Muscle layer of duodenum (tissue), 2 donors: ENCODE results near the gene ITPKB.
"Not testable (repeated sequence)": the region's sequence is repeated elsewhere in the genome, so short reads cannot be mapped to it uniquely, and the experiment has no call there.

Experiments
- H3K27ac ChIP-seq: one replicate; pipeline ENCODE4 v1.7.0; 2013; ENCODE audit warnings: mild to moderate bottlenecking, low read length
- H3K27me3 ChIP-seq: one replicate; pipeline ENCODE4 v1.7.0; 2013; ENCODE audit warnings: low read depth, mild to moderate bottlenecking, control low read depth, low read length
- H3K36me3 ChIP-seq, 2 donors: one replicate each; pipeline ENCODE4 v1.7.0; 2013; ENCODE audit warnings: low read length in 2 of 2, control low read depth in 1 of 2, mild to moderate bottlenecking in 1 of 2; ENCODE audit not compliant: insufficient read depth in 2 of 2, control insufficient read depth in 1 of 2
- H3K4me1 ChIP-seq, 2 donors: one replicate each; pipeline ENCODE4 v1.7.0; 2013; ENCODE audit warnings: low read length in 2 of 2, mild to moderate bottlenecking in 2 of 2, control low read depth in 1 of 2, moderate library complexity in 1 of 2; ENCODE audit not compliant: insufficient read depth in 2 of 2, control insufficient read depth in 1 of 2
- H3K4me3 ChIP-seq, 2 donors: one replicate each; pipeline ENCODE4 v1.7.0; 2013; ENCODE audit warnings: low read length in 2 of 2, low read depth in 1 of 2, mild to moderate bottlenecking in 1 of 2
- H3K9me3 ChIP-seq, 2 donors: one replicate each; pipeline ENCODE4 v1.7.0; 2013; ENCODE audit warnings: low read length in 2 of 2, control low read depth in 1 of 2, mild to moderate bottlenecking in 1 of 2; ENCODE audit not compliant: control insufficient read depth in 1 of 2
- donor health status: healthy.

Gene ITPKB

DNA sequence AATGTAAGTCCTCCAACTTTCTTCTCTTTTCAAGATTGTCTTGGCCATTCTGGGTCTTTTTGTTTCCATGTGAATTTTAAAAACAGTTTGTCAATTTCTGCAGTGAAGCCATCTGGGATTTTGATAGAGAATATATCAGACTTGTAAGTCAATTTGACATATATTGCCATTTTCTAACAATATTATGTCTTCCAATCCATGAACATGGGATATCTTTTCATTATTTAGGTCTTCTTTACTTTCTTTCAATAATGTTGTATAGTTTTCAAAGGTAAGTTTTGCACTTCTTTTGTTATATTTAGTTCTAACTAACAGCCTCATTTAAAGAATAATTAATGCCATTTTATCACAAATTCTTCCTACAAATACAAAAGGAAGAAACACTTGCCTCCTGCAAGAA is 117.1 kb downstream of the ITPKB start:
- H3K4me1 ChIP-seq = peaks cover 0 to 9% of the 10 kb centered on the region in 2 donors
- no peaks in the 10 kb centered on the region for H3K36me3 ChIP-seq
- no peak overlapping the region for H3K4me3 ChIP-seq
- no peak overlapping the region for H3K27ac ChIP-seq
- no peaks in the 10 kb centered on the region for H3K9me3 ChIP-seq
- H3K27me3 ChIP-seq = no peaks in the 10 kb centered on the region

DNA sequence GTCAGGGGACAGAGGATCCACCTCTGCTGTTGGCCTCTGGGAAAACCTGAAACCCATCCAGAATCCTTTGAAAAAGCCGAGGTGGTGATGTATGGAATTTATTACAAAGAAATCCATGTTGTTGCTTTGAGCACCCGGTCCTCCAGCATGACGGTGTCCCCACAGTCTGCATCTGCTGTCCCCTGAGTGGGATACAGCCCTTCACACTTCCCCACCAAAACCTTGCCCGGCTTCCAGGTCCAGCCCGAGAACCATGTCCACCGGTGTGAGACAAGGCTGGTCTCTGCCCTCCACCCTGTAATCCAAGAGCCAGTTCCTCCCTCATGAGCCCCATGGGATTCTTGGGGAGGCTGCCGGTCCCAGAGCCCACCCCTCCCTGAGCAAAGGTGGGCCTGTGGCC is 120.1 kb downstream of the ITPKB start:
- no peak overlapping the region for H3K27ac ChIP-seq
- H3K4me3 ChIP-seq = no peak overlapping the region
- H3K9me3 ChIP-seq = no peaks in the 10 kb centered on the region
- H3K27me3 ChIP-seq = no peaks in the 10 kb centered on the region
- no peaks in the 10 kb centered on the region for H3K36me3 ChIP-seq
- no peaks in the 10 kb centered on the region for H3K4me1 ChIP-seq

DNA sequence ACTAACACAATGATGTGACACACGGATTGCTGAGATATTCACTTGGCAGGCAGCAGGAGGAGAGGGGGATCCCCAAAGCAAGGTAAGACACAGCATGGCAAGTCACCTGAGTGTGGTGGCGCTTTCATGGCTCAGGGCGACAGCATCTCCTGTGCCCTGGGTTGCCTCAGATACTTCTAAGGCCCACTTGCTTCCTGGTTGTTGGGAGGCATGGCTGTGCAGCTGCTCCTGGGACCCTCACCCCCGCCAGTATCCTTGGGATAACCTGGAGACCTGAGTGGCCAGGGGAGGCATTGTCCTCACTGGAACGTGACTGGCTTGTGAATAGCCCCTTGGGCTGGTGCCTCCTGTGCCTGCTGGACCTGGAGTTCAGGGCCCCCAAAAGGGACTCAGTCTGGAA is 120.7 kb downstream of the ITPKB start:
- no peaks in the 10 kb centered on the region for H3K27me3 ChIP-seq
- H3K36me3 ChIP-seq = no peaks in the 10 kb centered on the region
- H3K27ac ChIP-seq = no peak overlapping the region
- H3K9me3 ChIP-seq = no peaks in the 10 kb centered on the region
- no peak overlapping the region for H3K4me3 ChIP-seq
- no peaks in the 10 kb centered on the region for H3K4me1 ChIP-seq

DNA sequence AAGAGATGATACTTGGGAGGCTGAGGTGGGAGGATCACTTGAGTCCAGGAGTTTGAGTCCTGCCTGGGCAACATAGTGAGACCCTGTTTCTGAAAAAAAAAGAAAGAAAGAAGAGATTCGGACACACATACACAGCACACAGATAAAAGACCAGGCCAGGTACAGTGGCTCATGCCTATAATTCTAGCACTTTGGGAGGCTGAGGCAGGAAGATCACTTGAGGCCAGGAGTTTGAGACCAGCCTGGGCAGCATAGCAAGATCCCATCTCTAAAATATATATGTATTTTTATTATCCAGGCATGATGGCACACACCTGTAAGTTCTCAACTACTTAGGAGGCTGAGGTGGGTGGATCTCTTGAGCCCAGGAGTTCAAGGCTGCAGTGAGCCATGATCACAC is 121.4 kb downstream of the ITPKB start:
- H3K27me3 ChIP-seq, H3K36me3 ChIP-seq, H3K27ac ChIP-seq, H3K4me3 ChIP-seq, H3K9me3 ChIP-seq, H3K4me1 ChIP-seq: not testable (repeated sequence)

DNA sequence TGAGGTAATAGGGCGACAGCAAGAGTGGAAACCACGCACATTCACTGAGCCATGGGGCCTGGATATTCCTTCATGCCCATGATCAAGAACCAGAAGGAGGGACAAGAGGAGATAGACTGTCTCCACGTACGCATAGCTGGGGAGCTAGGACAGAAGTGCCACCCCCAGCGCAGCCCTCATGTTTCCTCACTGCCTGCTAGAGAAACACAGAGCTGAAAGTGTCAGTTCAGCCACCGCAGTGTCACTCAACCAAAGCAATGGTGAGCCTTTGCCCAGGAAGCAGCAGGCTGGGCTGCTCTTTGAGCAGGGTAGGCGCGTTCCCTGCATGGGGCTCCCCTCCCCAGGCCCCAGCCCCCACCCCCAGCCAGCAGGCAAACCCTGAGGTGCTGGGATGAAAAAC is 122.0 kb downstream of the ITPKB start:
- Histone ChIP-seq H3K27ac (no peak overlapping the region), H3K4me1 (no peaks in the 10 kb centered on the region), H3K9me3 (no peaks in the 10 kb centered on the region), H3K4me3 (no peak overlapping the region), H3K27me3 (no peaks in the 10 kb centered on the region), H3K36me3 (no peaks in the 10 kb centered on the region)

DNA sequence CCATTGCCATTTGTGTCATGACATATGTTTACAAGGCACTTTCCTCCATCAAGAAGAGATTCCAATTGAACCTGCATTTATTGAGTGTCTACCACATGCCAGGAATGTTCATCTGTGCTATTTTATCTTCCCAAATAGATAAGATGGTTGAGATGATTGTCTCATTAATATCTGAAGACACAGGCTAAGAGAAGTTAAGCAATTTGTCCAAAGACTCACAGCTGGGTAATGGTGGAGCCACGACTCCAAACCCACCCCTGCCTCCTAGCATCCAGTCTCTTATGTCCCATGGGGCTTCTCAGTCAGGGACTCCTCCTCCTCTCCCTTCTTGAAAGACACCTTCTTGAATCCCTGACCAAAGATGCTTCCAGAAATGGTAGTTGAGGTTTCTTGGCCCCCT is 122.4 kb downstream of the ITPKB start:
- Histone ChIP-seq H3K4me1 (no peaks in the 10 kb centered on the region), H3K9me3 (no peaks in the 10 kb centered on the region), H3K27ac (no peak overlapping the region), H3K36me3 (no peaks in the 10 kb centered on the region), H3K4me3 (no peak overlapping the region), H3K27me3 (no peaks in the 10 kb centered on the region)

DNA sequence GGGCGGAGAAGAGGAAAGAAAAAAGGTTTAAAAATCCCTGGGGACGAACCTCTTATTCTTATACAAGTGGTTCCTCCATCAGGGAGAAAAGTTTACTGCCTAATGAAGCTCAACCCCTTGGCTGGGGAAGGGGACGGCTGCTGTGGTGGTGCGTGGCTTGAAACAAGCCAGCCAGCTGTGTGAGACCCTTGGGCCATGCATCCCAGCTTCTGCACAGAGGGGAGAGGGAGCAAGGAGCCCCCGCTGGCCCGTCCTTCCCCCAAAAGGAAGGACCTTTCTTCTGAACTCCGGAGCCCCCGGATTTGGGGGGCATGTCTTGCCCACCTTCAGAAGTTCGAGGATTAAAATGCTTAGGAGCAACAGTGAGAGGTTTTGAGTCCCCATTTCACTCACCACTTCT is 123.2 kb downstream of the ITPKB start:
- Histone ChIP-seq H3K36me3 (no peaks in the 10 kb centered on the region), H3K27ac (no peak overlapping the region), H3K4me3 (no peak overlapping the region), H3K4me1 (no peaks in the 10 kb centered on the region), H3K9me3 (no peaks in the 10 kb centered on the region), H3K27me3 (no peaks in the 10 kb centered on the region)

DNA sequence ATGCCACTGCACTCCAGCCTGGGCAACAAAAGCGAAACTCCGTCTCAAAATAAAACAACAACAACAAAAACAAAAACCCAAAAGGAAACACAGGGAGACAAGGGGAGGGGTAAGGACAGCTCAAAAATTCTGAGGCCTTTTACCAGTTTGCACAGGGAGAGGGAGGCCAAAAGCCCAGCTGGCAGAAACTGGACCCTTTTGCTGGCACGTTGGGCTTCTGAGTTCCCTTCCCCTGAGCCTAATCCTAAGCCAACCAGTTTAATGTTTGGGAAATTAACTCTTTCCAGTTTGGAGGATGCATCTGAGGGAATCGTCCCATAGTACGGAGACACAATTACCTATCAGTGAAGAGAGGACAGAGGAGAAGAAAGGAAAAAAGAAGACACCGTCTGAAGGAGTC is 127.1 kb downstream of the ITPKB start:
- H3K9me3 ChIP-seq, H3K4me1 ChIP-seq: not testable (repeated sequence)

DNA sequence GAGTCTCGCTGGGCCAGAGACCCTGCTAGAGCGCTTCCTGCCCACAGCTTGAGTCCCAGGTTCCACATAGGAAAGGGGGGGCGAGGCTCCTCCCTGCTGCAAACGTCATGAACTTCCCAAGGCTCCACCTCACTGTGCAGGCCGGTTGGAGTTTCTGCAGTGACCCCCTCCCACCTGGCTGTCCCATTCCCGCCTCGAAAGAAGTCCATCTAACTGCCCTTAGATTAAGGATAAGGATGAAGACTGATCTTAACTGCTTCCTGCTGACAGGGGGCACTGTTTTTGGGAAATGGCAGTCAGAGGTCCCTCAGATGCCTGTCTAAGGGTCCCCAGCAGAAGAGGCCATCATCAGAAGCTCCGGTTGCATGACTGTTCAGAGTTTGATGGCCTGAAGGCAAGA is 127.8 kb downstream of the ITPKB start:
- Histone ChIP-seq H3K4me1 (peaks cover 0 to 6% of the 10 kb centered on the region in 2 donors), H3K27me3 (no peaks in the 10 kb centered on the region), H3K4me3 (no peak overlapping the region), H3K36me3 (no peaks in the 10 kb centered on the region), H3K27ac (no peak overlapping the region), H3K9me3 (no peaks in the 10 kb centered on the region)

More for the DNA sequence above, 127.1 kb downstream of the ITPKB start:
- H3K27ac ChIP-seq, H3K27me3 ChIP-seq, H3K4me3 ChIP-seq, H3K36me3 ChIP-seq: not testable (repeated sequence)

DNA sequence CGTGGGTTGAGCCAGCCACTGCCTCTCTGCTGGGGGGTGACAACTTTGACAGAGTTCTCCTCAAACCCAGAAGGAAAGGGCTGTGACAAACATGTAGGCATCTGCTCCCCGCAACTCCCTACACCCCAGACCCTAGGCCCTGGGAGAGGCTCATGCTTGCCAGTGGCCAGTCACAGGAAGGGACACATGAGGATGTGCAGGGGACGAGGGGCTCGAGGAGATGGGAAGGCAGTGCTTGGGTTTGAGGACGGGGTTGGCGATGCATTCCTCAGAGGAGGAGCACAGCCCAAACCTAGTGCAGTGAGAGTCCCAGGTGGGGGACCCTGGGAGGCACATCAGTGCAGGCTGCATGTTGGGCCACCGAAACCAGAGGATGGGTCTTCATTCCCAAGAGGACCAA is 128.4 kb downstream of the ITPKB start:
- H3K36me3 ChIP-seq = no peaks in the 10 kb centered on the region
- no peak overlapping the region for H3K27ac ChIP-seq

DNA sequence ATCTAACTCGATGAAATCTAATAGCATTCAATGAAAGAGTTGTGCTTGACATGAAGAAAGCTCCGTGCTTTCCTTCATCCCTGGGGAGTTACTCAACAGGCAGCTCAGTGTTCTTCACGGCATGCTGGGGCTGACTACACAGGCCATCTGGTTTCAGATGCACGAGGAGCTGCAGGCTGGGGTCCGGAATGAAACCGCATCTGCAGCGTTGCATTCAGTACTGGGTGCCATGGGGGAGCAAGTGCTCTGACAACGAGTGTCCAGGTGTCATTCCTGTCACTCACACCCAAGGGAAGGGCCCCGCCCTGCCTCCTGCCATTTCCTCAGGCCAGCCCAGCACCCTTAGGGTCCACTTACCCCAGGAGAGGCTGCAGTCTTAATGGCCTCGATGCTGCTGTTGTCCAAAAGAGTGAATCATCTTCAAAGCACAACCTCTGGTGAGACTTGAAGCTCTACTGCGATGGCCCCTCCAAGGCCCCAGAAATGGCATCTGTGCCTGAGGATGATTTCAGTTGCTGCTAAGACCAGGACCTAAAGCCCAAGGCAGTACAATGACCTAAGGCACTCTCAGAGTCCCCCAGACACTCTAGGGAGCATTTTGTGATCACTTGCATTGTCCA is 129.1 kb downstream of the ITPKB start:
- H3K27ac ChIP-seq = no peak overlapping the region
- H3K27me3 ChIP-seq = no peaks in the 10 kb centered on the region
- H3K36me3 ChIP-seq = no peaks in the 10 kb centered on the region
- no peak overlapping the region for H3K4me3 ChIP-seq
- no peaks in the 10 kb centered on the region for H3K9me3 ChIP-seq
- peaks cover 0 to 20% of the 10 kb centered on the region in 2 donors for H3K4me1 ChIP-seq

More for the DNA sequence above, 128.4 kb downstream of the ITPKB start:
- Histone ChIP-seq H3K4me3 (no peak overlapping the region), H3K9me3 (no peaks in the 10 kb centered on the region), H3K27me3 (no peaks in the 10 kb centered on the region), H3K4me1 (peaks cover 0 to 12% of the 10 kb centered on the region in 2 donors)

DNA sequence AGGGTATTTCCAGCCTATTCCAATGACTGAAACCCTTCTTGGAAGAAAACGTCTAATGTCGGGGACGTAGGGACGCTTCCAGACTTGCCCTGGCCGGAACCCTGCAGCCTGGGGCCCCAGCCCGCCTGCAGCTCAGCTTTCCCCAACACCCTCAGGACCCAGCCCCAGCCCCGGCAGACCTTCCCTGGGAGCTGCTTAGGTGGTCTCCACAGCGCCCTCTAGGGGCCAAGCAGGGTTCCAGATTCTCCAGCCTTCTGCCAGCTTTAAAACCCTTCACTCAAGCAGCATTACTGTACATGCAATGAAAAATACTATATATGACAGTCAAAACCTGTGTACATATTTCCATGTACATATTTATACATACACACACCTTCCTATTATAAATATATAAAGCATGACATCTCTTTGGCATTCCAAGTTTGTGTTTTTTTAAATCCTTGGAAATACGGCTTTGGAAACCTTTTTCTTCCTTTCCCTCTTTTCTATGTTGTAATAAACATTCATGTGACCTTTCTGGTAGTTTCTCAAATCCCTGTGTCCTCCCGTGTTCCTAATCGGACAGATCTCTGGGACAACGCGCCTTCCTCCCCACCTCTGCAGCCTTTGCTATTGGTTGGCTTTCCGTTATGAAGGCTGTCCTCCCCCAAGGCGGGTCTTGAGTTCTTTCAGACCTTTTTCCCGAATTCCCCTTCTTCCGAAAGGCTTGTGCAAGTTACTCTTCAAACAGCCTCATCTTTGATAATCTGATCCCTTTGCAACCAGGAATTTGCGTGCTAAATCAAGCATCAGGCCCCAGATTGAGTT is 130.2 kb downstream of the ITPKB start:
- Histone ChIP-seq H3K4me1 (peaks cover 0 to 22% of the 10 kb centered on the region in 2 donors), H3K27me3 (no peaks in the 10 kb centered on the region), H3K9me3 (no peaks in the 10 kb centered on the region), H3K4me3 (no peak overlapping the region), H3K36me3 (no peaks in the 10 kb centered on the region), H3K27ac (no peak overlapping the region)
